GM12878 (cell line): Measurements from ENCODE around the gene MUC21. TPM values are rescaled to one million over a fixed set of nuclear protein-coding genes. Genes with fewer than 3 reads are reported as not detected.

Experiments
- ATAC-seq: fragments of 200-7000 bp; cut with Tn5 transposase; 3 replicates; pipeline ENCODE4 v1.9.1; 2020; ENCODE audit warnings: mild to moderate bottlenecking, moderate library complexity
- BruUV-seq: library from RNA; stranded (reverse); fragments of 400-500 nt; replicated peaks from 2 replicates; lab custom pipeline; 2021; lab: Mats Ljungman, UMichigan
- CTCF ChIA-PET: fragments of 300-600 bp; sonication (Branson Sonifier 250); formaldehyde crosslinking; extraction: SDS; loops from one replicate; lab custom pipeline; 2021; ENCODE audit warnings: inconsistent platforms; lab: Yijun Ruan, JAX
- POLR2A ChIA-PET: fragments of 350-600 bp; formaldehyde crosslinking; extraction: SDS; loops from one replicate; lab custom pipeline; 2021; ENCODE audit warnings: inconsistent platforms; lab: Charles Lee
- RAD21 ChIA-PET: fragments of 300-600 bp; sonication (Branson Sonifier 250); formaldehyde crosslinking; loops from one replicate; lab custom pipeline; 2023; ENCODE audit warnings: antibody characterized with exemption; ENCODE audit not compliant: unreplicated experiment; lab: Charles Lee
- SMC1A ChIA-PET: fragments of 300-600 bp; sonication (Branson Sonifier 250); formaldehyde crosslinking; loops from one replicate; lab custom pipeline; 2023; ENCODE audit not compliant: unreplicated experiment, uncharacterized antibody; lab: Charles Lee
- DNase-seq: peaks from one replicate; pipeline ENCODE4 v3.0.0-alpha.2; 2011; ENCODE audit warnings: low read depth, low spot score
- FAIRE-seq: peaks from 3 replicates; lab custom pipeline; 2011; peaks lifted over from hg19 to GRCh38; lab: Jason Lieb, UNC
- H2AFZ ChIP-seq: 2 replicates; pipeline ENCODE4 v1.6.0; 2011; ENCODE audit warnings: low read depth, low read length, control low read depth; ENCODE audit not compliant: control insufficient read depth
- H3K27ac ChIP-seq: 2 replicates; pipeline ENCODE4 v1.5.1; 2011; ENCODE audit warnings: control low read depth; ENCODE audit not compliant: control insufficient read depth, insufficient read depth
- H3K27me3 ChIP-seq, 2 experiments: replicated peaks in 1 of 2; 2 replicates each; pipeline versions ENCODE4 v1.6.0 to v1.6.1; 2011; ENCODE audit warnings: low read length in 1 of 2; ENCODE audit not compliant: control insufficient read depth in 2 of 2, insufficient read depth in 2 of 2
- H3K36me3 ChIP-seq, 2 experiments: 2 replicates each; pipeline ENCODE4 v1.5.1; 2011; ENCODE audit warnings: low read length in 1 of 2; ENCODE audit not compliant: control insufficient read depth in 2 of 2, insufficient read depth in 2 of 2
- H3K4me1 ChIP-seq: 2 replicates; pipeline ENCODE4 v1.6.1; 2011; ENCODE audit warnings: mild to moderate bottlenecking, low read length, moderate library complexity, mixed read lengths; ENCODE audit not compliant: control insufficient read depth, insufficient read depth
- H3K4me2 ChIP-seq: 2 replicates; pipeline ENCODE4 v1.6.0; 2011; ENCODE audit warnings: control low read depth; ENCODE audit not compliant: control insufficient read depth, insufficient read depth
- H3K4me3 ChIP-seq: fragments of 200-600 bp; sonication (generic); 2 replicates; pipeline ENCODE4 v1.5.1; 2016
- H3K79me2 ChIP-seq: 2 replicates; pipeline ENCODE4 v1.6.0; 2011; ENCODE audit warnings: low read length; ENCODE audit not compliant: control insufficient read depth, insufficient read depth
- H3K9ac ChIP-seq: 2 replicates; pipeline ENCODE4 v1.8.0; 2011; ENCODE audit warnings: low read length, control low read depth, mixed read lengths; ENCODE audit not compliant: control insufficient read depth, insufficient read depth
- H3K9me3 ChIP-seq: replicated peaks from 3 replicates; pipeline ENCODE4 v1.5.1; 2011; ENCODE audit warnings: mild to moderate bottlenecking, low read length; ENCODE audit not compliant: control insufficient read depth, insufficient read depth
- H4K20me1 ChIP-seq: 2 replicates; pipeline ENCODE4 v1.6.0; 2011; ENCODE audit not compliant: control insufficient read depth, insufficient read depth
- ASH2L ChIP-seq: fragments of 300-600, 200-600 bp; sonication (generic); IDR thresholded peaks from 2 replicates; pipeline ENCODE4 v1.6.1; 2017; ENCODE audit warnings: low read depth, mild to moderate bottlenecking, borderline replicate concordance
- EED ChIP-seq: sonication (generic); IDR thresholded peaks from 2 replicates; pipeline ENCODE4 v1.6.1; 2016; ENCODE audit warnings: antibody characterized with exemption, low read depth
- EP300 ChIP-seq, 2 experiments: fragments of 150-350 bp in 1 of 2; IDR thresholded peaks; 2 replicates each; pipeline ENCODE4 v1.6.1; 2011 to 2012; ENCODE audit warnings: low read depth in 2 of 2, low read length in 2 of 2, borderline replicate concordance in 1 of 2, improper control_type of control experiment in 1 of 2, inconsistent platforms in 1 of 2; ENCODE audit not compliant: control insufficient read depth in 1 of 2
- GATAD2B ChIP-seq: fragments of 450-650 bp; conservative IDR thresholded peaks from 2 replicates; pipeline ENCODE4 v1.6.1; 2017; ENCODE audit warnings: low read depth, mild to moderate bottlenecking, moderate library complexity
- KAT2A ChIP-seq: conservative IDR thresholded peaks from 2 replicates; pipeline ENCODE4 v1.6.1; 2011; ENCODE audit warnings: low read depth, low read length; ENCODE audit not compliant: control insufficient read depth
- KLF5 ChIP-seq: fragments of 450-650 bp; IDR thresholded peaks from 2 replicates; pipeline ENCODE4 v1.6.1; 2014; ENCODE audit warnings: mild to moderate bottlenecking; ENCODE audit not compliant: partially characterized antibody
- MEF2A ChIP-seq: IDR thresholded peaks from 2 replicates; pipeline ENCODE4 v1.6.1; 2011; ENCODE audit warnings: low read depth, mild to moderate bottlenecking, low read length, moderate library complexity; ENCODE audit not compliant: insufficient read depth
- MTA3 ChIP-seq: IDR thresholded peaks from 2 replicates; pipeline ENCODE4 v1.6.1; 2012; ENCODE audit warnings: low read length, inconsistent platforms, borderline replicate concordance
- SIX5 ChIP-seq: IDR thresholded peaks from 2 replicates; pipeline ENCODE4 v1.6.1; 2011; ENCODE audit warnings: mild to moderate bottlenecking, low read depth, low read length, moderate library complexity; ENCODE audit not compliant: severe bottlenecking
- SPI1 ChIP-seq: IDR thresholded peaks from 2 replicates; pipeline ENCODE4 v1.6.1; 2011; ENCODE audit warnings: low read depth, mild to moderate bottlenecking, low read length, moderate library complexity, borderline replicate concordance; ENCODE audit not compliant: insufficient read depth
- USF2 ChIP-seq: IDR thresholded peaks from 2 replicates; pipeline ENCODE4 v1.6.1; 2011; ENCODE audit warnings: low read depth, low read length, improper control_type of control experiment, borderline replicate concordance
- WRNIP1 ChIP-seq: IDR thresholded peaks from 2 replicates; pipeline ENCODE4 v1.6.1; 2011; ENCODE audit warnings: low read depth, low read length, improper control_type of control experiment, borderline replicate concordance
- ZNF217 ChIP-seq: fragments of 450-650 bp; IDR thresholded peaks from 2 replicates; pipeline ENCODE4 v1.6.1; 2017; ENCODE audit warnings: antibody characterized with exemption, mild to moderate bottlenecking
- ZSCAN29 ChIP-seq: fragments of 450-650 bp; IDR thresholded peaks from 2 replicates; pipeline ENCODE4 v1.6.1; 2017; ENCODE audit warnings: mild to moderate bottlenecking, moderate library complexity
- WGBS: methylation state at CpG from one replicate; pipeline ENCODE4 v1.1.6; 2016; ENCODE audit warnings: low lambda C conversion rate; ENCODE audit not compliant: insufficient replicate concordance, insufficient coverage; ENCODE audit errors: missing lambda C conversion rate; 5-methylcytosine and 5-hydroxymethylcytosine counted together
- in situ Hi-C: fragments of 300-500 bp; cut with MboI; formaldehyde crosslinking; loops from 9 replicates; pipeline ENCODE4 v1.14.3; 2018; ENCODE audit warnings: mixed read lengths
- intact Hi-C: fragments of 100-400 bp; cut with micrococcal nuclease; formaldehyde crosslinking; loops from one replicate; pipeline ENCODE4 v1.14.2; 2022; ENCODE audit not compliant: unreplicated experiment
- polyA plus RNA-seq, 11 experiments: library from polyadenylated mRNA; depleted of rRNA in 4 of 11; unstranded in 6 of 11; stranded (reverse) in 5 of 11; fragments of >200 nt; fragmentation: Nextera tagmentation in 4 of 11; fragmentation: Illumina TruSeq in 1 of 11; extraction: Ambion mirVana in 4 of 11; extraction: Trizol in 1 of 11; gene quantifications; 1 replicate in 1 of 11; 2 replicates in 10 of 11; pipeline versions ENCODE4 v1.2.1 to v1.2.3, GENCODE V29; 2011 to 2016; ENCODE audit warnings: inconsistent platforms in 2 of 11, missing spikeins in 2 of 11, low read depth in 1 of 11
- total RNA-seq, 4 experiments: library from RNA; depleted of rRNA in 3 of 4; stranded (reverse); fragments of >200 nt in 3 of 4; fragmentation: Illumina TruSeq in 1 of 4; extraction: Trizol in 1 of 4; gene quantifications; 2 replicates each; pipeline versions ENCODE4 v1.2.1 to v1.2.3, GENCODE V29; 2013 to 2021
- TF ChIP-seq, protein P1 (sequence below): fragments of 450-650 bp; IDR thresholded peaks from 2 replicates; pipeline ENCODE4 v1.6.1; 2017; ENCODE audit warnings: mild to moderate bottlenecking

The MUC21 gene
- total and polyA plus RNA-seq, 10 of the 15 experiments (the other 5 are each of a cell fraction or from before 2014, with no cell fraction given), result 0.02 TPM; not detected in 9

DNA sequence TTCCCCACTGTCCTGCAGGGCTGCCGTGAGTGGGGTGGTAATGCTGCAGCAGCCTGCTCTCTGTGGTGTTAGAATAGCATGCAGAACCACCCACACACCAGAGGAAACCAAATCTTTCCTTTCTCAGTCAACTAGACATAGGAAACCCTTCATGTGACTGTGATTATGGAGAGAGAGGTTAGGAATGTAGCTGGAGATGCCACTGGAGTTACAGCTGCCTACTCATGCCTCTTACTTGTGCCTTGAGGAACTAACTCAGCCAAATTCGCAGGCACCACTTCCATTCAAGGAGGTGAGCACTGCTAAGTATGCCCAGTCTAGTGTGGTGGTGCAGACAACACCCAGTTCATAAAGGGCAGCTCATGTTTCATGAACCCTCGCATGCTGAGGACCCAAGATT, 54.2 kb downstream of the MUC21 start:
- no peak for TF ChIP-seq WRNIP1
- no peak for TF ChIP-seq EP300 (IDR thresholded peaks at IDR 0.05; ENCODE audit: borderline replicate concordance in 1 of 2, control insufficient read depth in 1 of 2, low read depth in 2 of 2, low read length in 2 of 2)
- no peak for TF ChIP-seq ASH2L
- TF ChIP-seq ZNF217, result no peak
- TF ChIP-seq KAT2A, result no peak
- Histone ChIP-seq H3K9me3 (no peaks in the 10 kb centered on the region), H4K20me1 (no peaks in the 10 kb centered on the region), H3K9ac (no peak overlapping the region), H3K4me2 (no peak overlapping the region), H2AFZ (no peak overlapping the region), H3K27me3 (no peaks in the 10 kb centered on the region; a peak in 2 of 4 replicates), H3K27ac (no peak overlapping the region), H3K36me3 (no peaks in the 10 kb centered on the region), H3K4me1 (no peaks in the 10 kb centered on the region), H3K79me2 (no peaks in the 10 kb centered on the region), H3K4me3 (no peak overlapping the region)
- DNase-seq (no peak), FAIRE-seq (no peak), ATAC-seq (no peak)
- intact Hi-C loops (no loop called here), in situ Hi-C loops (no loop called here)
- ChIA-PET RAD21 (no interaction called here), POLR2A (interaction anchor here (0.7 kb wide), 1 partner anchor 334 kb away, joined by 3 read pairs; no protein-coding TSS in a partner anchor), CTCF (interaction anchor here (1.1 kb wide), 1 partner anchor 122 kb away, joined by 3 read pairs; no protein-coding TSS in a partner anchor), SMC1A (no interaction called here)
- no TSS peak for BruUV-seq
- 33% methylated on average over 3 of the region's 3 CpGs for WGBS

- Histone ChIP-seq H3K36me3 (no peaks in the 10 kb centered on the region), H4K20me1 (no peaks in the 10 kb centered on the region), H3K79me2 (no peaks in the 10 kb centered on the region), H3K9me3 (no peaks in the 10 kb centered on the region), H3K4me3 (no peak overlapping the region), H3K4me2 (no peak overlapping the region), H3K4me1 (no peaks in the 10 kb centered on the region), H3K9ac (no peak overlapping the region), H3K27ac (no peak overlapping the region), H2AFZ (no peak overlapping the region), H3K27me3 (no peaks in the 10 kb centered on the region; a peak in 2 of 4 replicates)
- ATAC-seq (no peak), FAIRE-seq (no peak), DNase-seq (no peak)
- in situ Hi-C loops (no loop called here), intact Hi-C loops (no loop called here)
- POLR2A ChIA-PET, result no interaction called here
- WGBS, result 82% methylated on average over 8 of the region's 8 CpGs
- SMC1A ChIA-PET, result no interaction called here
- no TSS peak for BruUV-seq
- CTCF ChIA-PET, result interaction anchor here (0.7 to 1.8 kb wide), 5 partner anchors 26 to 160 kb away, joined by 3 to 7 read pairs (median 3); partner anchors contain the start of gene VARS2
- RAD21 ChIA-PET, result no interaction called here
- no peak for TF ChIP-seq ASH2L
- TF ChIP-seq SIX5, result no peak
- no peak for TF ChIP-seq KLF5
- no peak for TF ChIP-seq MTA3
- TF ChIP-seq EED, result no peak
- TF ChIP-seq, protein P1, sequence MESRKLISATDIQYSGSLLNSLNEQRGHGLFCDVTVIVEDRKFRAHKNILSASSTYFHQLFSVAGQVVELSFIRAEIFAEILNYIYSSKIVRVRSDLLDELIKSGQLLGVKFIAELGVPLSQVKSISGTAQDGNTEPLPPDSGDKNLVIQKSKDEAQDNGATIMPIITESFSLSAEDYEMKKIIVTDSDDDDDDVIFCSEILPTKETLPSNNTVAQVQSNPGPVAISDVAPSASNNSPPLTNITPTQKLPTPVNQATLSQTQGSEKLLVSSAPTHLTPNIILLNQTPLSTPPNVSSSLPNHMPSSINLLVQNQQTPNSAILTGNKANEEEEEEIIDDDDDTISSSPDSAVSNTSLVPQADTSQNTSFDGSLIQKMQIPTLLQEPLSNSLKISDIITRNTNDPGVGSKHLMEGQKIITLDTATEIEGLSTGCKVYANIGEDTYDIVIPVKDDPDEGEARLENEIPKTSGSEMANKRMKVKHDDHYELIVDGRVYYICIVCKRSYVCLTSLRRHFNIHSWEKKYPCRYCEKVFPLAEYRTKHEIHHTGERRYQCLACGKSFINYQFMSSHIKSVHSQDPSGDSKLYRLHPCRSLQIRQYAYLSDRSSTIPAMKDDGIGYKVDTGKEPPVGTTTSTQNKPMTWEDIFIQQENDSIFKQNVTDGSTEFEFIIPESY, result no peak
- no peak for TF ChIP-seq SPI1
- TF ChIP-seq USF2, result no peak
- TF ChIP-seq MEF2A, result no peak
- TF ChIP-seq ZSCAN29, result no peak
- no peak for TF ChIP-seq GATAD2B
These were observed 55.0 kb downstream of the MUC21 start for GRCh38 chr6:31038559-31038958.
